HG02763 (cell line): Measurements from ENCODE around the gene CRADD.

Experiments used
- ATAC-seq: cut with Tn5 transposase; IDR thresholded peaks from one replicate; pipeline ENCODE4 v1.9.1; 2021; ENCODE audit warnings: mild to moderate bottlenecking, moderate library complexity; ENCODE audit not compliant: unreplicated experiment

The CRADD gene

DNA sequence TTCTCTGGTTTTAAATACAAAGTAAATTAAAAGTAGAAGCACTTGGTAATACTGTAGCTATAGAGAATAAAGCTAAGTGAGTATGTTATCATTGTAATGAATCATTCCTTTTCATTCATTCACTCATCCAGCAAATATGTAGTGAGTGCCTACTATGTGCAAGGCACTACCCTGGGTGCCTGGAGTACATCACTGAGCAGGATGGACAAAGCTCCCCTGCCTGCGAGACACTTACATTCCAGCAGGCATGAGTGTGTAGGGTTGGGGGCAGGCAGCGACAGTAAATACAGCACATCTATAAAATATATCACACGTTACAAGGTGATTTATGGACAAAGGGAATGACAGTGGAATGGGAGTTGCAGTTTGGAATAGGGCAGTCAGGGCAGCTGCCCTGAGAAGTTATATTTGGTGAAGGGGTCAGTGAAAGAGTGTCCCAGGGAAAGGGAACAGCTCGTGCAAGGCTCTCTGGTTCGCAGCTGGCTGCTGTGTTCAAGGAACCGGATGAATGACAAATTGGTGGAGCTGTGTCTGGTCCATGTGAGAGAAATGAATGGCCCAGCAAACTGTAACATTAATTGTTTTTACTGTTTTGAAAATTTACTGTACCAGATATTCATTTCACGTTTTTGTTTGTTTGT lies 159.6 kb downstream of the CRADD start:
- ATAC-seq = no peak

DNA sequence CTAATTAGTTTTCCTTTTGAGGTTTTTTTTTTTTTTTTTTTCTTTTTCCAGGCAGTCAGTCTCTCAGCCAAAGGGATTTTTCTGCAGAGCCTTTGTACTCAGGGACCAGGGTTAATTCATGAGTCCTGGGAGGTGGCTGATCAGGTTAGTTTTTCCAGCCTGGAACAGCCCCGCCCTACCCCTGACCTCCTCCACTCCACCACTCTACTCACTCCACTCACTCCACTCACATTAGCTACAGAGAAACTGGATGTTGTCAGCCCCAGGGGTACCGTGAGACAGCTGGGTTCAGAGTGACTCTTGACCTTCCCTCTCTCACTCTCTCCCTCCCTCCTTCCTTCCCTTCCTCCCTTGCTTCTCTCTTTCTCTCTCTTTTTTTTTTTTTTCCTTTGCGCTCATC lies 161.0 kb downstream of the CRADD start:
- no peak for ATAC-seq

DNA sequence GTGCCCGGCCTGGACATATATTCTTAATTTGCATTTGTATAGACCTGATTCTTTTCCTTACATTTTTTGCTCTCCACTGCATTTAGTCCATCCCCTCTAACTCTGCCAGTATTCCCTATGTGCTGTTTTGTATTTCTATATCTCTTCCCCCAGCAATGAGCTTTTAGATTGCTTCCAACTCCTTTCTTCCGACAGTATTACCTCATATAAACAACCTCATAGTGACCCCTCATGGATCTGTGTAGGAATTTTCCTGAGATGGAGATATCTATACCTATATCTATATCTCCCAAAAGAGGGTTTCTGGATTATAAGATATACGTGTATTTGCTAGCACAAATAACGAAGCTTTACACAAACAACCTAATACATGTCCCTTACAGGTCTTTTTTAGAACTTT lies 161.9 kb downstream of the CRADD start:
- no peak for ATAC-seq

DNA sequence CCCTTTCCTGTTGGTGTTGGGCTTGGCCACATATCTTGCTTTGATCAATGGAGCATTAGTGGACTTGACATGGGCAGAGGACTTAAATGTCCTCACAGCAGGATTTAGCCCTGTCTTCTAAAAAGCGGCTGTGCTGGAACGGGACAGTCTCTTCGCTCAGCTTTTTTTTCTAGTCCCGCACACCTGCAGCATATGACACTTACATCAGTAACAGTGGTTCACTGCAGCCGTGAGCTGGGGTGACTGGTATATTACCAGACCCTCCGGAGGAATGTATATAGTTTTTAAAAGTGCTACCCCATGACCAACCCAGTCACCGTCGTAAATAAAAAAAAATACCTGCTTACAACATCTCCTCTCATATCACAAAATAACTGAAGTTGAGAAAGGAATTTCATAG lies 164.5 kb downstream of the CRADD start:
- ATAC-seq = no peak

DNA sequence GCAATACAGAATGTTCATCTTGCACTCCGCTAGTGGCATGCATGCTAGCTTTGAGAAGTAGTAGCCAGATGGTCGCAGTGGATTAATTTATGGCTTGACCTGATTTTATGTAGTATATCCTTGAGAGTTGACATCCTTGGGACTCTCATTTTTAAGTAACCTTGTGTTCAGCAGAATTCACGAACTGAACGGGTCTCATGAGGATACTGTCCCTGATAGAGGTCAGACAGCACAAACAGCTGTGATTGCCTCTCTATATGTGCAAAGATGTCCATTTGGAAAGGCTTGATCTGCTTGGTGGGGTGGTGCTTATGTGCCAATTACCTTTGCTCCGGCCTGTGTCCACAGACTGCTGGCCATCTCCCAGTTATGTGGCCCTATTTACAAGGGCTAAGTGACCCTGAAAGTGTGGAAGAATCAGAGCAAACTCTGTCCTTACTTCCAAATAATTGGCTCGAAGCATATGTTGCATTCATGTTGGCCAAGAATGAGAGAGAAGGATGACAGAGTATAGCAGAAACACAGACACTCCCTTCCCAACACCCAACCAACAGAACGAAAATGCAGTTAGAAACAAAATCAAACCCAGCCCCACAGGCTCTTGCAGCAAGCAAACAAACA lies 167.1 kb downstream of the CRADD start:
- no peak for ATAC-seq

DNA sequence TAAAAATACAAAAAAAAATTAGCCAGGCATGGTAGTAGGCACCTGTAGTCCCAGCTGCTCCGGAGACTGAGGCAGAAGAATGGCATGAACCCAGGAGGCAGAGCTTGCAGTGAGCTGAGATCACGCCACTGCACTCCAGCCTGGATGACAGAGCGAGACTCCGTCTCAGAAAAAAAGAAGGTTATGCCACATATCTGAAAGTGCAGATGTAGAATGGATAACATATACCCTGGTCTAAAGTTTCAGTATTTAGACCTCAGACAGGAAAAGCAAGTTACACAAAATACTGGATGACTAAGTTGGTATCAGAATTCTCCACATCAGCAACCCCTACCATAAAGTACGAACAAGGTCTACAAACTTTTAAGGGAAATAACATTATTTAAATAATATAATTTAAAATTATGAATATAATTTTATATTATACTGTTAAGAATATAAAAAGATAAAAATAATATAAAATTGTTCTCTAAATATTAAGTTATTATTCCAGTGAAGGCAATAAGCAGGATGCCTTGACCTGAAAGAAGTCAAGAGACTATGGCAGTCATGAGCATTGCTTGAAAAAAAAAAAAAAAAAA lies 169.9 kb downstream of the CRADD start:
- ATAC-seq = no peak

DNA sequence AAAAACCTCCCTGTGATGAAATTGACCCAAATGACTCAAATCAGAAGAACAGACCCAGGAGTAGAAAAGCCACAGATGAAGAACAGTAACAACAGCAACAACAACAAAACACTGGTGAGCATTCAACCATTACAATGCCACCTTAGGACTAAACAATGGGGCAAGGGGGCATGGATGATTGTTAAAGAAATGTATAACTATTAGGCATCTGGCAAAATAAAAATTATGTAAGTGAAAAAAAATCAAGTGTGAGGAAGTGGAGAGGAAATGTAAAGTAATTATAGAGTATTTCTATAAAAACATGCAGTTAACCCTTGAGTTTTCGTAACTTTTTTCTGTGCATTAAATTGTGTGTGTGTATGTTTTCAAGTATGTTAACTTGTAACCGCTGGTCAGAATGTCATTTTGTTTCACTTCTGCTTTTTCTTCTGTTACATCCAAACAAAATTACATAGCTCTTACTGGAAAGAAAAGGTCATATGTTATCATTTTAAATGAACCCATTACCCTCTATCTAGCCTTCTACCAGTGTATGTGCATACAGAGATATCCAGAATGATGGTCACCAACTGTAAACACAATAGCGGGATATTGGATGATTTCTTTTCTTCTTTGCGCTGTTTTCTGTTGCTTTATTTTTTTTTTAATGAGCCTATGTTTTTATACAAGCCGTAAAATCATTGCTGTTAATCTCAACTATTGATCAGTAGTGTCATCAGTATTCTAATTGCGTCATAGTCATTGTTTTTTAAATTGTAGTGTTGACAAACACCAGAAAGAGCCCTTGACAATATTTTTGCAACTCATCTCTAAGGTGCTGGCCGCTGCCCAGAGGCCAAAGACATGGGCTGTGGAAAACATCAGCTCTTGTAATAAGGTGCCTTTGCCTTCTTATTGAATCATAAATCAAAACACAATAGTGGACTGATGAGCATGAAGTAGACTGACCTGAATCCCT lies 170.6 kb downstream of the CRADD start:
- ATAC-seq = peak; percentile 88

DNA sequence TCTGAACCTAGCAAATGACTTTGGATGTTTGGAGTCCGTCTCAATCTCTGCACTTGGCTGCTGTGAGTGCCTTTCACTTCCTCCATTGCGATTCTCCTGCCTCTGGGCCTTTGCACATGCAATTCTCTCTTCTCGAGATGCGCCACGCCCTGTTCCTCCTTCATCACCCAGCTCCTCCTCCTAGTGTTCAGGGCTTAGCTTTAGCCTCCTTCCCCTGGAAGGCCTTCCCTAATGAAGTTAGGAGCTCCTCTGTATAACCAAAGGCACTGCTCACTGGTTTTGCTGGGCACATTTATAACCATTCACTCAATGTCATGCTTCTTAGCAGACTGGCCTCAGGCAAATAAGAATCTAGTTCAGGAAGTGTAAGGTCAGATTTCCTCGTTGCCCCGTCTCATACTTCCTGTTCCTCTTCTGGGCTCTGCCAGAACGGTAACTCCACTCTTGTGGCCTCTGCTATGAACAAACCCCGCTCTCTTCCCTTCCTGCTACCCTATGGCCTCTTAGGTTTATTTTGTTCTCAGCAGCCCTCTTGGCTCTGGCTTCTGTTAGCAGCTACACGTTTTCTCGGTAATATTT lies 171.4 kb downstream of the CRADD start:
- ATAC-seq = no peak

DNA sequence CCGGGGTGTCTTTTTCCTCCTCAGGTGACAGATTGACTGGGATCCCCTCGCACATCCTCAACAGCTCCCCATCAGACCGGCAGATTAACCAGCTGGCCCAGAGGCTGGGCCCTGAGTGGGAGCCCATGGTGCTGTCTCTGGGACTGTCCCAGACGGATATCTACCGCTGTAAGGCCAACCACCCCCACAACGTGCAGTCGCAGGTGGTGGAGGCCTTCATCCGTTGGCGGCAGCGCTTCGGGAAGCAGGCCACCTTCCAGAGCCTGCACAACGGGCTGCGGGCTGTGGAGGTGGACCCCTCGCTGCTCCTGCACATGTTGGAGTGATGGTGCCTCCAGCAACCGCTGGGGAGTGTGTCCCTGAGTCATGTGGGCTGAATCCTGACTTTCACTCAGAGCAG lies 172.8 kb downstream of the CRADD start:
- ATAC-seq = no peak

DNA sequence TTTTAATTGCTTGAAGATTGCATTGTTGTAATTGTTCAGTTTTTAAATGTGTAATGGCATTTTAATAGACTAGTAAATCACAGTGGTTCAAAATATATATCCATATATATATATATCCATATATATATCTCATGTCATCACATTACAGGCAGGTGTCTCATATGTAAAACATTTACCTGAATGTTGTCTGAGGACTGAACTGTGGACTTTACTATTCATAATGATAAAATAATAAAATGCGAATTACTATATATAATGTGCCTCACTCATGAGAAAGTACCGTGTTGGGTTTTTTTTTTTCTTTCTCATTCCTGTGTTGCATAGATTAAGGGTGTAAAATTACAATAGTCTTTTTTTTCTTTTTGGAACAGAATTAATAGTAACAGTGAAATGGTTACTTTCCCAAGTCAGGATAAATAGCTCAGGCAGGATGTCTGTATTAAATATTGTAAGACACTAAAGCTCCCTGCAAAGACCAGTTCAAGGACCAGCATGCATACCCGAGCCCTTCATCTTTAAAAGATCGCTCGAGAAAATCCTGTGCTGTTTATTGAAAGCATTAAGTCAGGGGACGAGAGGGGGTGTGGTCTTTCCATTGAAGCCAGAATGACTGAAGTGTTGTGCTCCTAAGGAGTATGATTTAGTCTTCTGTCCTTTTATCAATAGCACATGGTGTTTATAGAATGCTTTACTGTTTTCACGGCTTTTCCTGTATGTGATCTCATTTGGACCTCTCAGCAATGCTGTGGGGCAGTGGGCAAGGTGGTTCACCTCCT lies 173.5 kb downstream of the CRADD start:
- ATAC-seq = no peak

DNA sequence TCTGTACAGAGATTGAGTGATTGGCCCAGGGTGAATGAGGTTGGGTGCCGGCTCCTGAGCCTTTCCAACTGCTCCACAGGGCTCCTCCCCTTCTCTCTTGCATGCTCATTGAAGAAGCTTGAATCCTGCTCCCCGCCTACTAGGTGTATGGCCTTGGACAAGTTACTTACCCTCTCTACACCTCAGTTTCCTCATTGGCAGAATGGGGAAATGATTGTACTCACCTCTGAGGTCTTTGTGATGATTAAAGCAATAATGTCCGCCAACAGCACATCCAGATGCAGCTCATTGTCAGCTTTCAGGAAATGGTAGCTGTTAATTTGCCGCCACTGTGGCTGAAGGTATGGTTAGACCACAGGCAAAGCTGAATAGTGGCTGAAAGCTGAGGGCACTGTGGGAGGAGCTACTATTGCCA lies 174.1 kb downstream of the CRADD start:
- ATAC-seq = no peak

DNA sequence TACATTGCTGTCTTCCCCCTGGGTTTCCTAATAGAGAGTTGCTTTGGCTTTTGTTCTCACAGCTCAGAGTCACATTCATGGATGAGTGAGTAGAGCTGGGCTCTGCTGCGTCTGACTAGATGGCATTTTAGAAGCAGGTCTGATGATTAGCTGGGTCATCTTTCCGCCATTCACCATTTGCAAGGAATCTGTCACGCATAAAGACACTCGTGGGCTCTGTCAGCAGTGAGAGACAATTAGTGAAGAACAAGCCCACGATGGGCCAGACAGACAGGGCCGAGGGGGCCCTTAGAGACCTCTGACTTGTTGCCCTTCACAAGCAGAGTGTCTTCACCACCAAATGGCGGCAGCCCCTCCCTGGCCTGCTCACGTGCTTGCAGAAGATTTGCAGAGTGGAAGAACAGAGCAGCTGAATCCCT lies 175.0 kb downstream of the CRADD start:
- ATAC-seq = no peak

DNA sequence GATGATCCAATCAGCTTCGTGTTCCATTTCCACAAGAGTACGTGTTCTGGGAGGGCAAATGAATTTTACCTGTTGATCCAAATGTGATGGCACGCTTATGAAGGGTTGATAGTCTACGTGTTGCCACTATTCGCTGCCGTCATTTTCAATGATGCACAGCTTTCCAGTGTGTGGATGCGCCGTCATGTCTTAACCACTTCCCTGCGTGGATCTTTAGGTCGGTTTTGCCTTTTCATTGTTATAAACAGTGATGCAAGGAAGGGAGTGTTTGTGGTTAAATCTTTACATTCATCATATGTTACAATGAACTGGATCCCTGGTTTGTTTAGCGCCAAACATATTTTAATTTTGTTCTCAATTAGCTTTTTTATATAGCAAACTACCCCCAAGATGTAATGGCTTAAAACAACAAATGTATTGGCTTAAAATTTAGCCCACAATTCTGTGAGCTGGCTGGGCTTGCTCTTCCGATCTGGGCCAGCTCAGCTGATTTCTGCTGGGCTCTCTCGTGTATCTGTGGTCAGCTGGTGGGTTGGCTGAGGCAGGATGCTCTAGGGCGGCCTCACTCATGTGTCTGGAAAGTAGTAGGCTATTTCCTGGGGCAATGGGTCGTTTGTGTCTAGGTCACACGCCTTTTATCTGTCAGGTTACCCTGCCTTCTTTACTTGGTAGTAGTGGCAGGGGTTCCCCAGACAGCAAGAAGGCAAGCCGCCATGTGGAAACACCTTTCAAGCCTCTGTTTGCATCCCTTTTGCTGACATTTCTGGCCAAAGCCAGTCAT lies 176.7 kb downstream of the CRADD start:
- ATAC-seq = no peak

DNA sequence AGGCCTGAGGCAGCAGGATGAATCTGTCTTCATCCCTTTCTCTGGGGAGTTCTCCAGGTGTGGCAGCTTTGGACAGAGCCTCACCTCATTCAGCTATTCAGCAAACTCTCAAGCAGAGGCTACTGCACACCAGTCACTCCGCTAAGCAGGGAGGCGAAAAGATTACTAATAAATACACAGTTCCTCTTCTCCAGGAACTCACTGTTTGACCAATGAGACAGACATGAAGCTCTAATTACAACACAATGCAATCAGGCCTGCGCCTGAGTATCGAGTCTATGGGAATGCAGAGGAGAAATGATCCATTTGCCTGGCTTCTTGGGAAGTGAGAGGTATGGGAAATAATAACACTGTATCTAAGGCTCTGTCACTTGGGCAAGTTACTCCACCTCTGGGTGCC lies 178.1 kb downstream of the CRADD start:
- no peak for ATAC-seq

DNA sequence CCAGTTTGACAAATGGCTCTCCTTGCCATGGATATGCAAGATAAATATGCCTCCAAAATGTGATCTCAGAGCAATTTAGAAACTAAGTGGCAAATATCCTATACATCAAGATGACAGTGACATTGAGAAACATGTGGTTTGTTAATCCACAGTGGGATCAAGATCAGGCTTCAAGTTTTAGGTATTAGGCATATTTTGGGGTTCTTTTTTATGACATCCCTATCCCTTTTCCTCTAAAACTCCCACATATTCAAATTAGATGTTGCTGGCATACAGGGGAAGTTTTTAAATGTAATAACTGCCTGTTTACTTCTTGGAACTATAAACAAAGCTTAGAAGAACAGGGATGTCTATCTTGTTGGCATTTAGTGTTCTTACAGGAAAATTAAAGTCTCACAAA lies 179.4 kb downstream of the CRADD start:
- no peak for ATAC-seq

DNA sequence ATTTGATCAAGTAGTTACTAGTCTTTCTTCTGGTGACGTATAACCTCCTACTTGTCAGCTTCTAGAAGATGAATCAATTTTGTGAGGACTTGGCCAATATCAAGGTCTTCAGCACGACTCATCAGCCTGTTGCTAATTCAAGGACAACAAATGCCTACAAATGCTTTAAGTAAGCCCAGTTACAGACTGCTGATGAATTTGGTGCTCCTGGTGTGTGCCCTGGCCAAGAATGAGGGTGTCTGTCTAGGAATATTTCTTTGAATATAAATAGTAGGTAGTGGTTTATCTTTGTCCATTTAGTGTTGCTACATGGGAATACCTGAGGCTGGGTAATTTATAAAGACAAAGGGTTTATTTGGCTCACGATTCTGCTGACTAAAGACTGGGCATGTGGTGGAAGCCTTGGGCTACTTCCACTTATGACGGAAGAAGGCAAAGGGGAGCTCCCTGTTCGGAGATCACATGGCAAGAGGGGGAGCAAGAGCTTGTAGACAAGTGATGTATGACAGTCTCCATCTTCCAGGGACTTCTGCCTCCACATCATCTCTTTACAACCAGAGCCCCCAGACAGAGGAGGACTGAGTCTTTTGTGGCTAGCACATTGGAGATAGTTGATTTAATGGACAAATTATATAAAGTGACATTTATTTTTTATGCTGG lies 180.2 kb downstream of the CRADD start:
- no peak for ATAC-seq

DNA sequence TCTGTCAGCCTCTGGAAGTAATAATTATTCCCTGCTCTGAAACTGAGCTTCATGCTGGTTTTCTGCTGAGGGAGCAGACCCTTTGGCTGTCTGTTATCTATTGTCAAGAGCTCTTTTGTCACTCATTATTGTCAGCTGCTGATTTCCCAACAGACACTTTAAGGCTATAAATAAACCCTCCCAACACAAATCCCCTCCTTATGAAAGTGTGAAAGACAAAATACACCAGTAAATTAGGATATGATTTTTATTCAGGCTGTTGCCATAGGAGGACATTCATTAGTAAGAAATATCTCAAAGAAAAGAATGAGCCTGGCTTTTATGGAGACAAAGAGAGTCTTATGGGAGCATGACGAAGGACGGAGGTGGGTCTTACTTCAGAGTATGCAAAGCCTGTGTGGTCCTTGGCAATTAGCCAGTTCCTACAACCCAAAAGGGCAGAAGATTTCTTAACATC lies 180.8 kb downstream of the CRADD start:
- ATAC-seq = no peak

DNA sequence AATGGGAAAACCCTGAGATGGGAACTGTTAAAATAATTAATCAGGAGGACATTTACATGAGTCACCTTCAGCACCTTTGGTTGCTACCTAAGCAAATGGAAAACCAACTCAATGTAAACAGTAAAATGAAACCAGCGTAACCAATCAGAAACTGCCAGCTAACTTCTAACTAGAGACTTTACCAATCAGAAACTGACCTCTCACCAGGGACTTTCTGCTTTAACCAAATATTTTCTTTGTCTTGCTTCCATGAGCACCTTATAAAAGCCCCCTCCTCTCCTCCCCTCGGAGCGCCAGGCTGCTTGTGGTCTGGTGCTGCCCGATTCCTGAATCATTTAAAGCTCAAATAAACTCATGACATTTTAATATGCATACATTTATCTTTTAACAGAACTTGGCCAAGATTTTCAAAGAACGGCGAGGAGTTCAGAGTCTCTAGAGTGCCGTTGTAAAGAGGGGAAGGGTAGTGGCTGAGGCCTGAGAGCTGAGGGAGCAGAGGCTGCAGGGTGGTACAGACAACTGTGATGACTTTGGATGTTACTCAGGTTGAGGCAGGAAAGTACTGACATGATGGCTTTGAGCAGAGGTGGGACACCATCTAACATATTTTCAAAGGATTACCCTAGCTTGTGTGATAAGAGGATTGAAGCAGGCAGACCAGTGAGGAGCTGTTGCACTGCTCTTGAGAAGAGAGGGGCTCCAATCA lies 183.6 kb downstream of the CRADD start:
- no peak for ATAC-seq
